NCI-H128 (cell line): Measurements from ENCODE around the gene CNTN4.
"Not testable (repeated sequence)": the region's sequence is repeated elsewhere in the genome, so short reads cannot be mapped to it uniquely, and the experiment has no call there.

Source experiments
- DNase-seq: peaks from one replicate; lab custom pipeline; 2025; ENCODE audit not compliant: unreplicated experiment; lab: John Stamatoyannopoulos, UW

The CNTN4 gene

DNA sequence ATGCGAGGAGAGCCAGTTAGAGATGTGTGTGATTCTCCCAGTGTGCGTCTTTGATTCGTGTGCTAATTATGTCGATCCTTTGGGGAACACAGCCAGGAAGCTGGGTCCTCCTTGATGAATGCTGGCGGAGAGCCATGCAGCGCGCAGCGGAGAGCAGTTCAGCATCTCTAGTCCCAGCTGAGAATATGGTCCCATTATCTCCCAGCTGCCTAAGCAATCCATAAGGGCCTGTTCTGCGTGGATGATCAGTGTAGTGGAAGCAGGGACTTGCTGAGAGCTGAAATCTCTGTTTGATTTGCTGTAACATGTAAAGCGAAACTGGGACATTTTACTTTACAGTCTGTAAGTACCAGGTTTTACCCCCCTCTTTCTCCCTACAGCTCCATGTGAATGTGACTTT, 412.7 kb downstream of the CNTN4 start:
- peak; percentile 82 for DNase-seq

DNA sequence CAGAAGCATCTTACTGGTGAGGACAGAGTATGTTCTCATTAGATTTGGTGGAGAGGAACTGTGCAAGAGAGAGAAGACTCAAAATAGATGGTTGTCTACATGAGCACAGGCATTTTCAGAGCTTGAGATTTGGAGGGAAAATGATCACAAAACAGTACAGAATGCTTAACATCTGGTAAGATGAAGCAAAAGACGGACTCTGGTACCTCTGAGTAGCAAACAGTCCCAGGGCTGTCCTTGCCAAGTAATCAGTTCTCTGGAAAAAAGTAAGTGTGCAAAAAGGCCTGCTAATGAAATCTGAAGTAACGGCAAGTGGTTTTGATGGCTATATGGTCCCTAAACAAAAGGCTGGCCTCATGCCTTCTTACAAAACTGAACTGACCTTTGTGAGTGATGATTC, 414.2 kb downstream of the CNTN4 start:
- no peak for DNase-seq

DNA sequence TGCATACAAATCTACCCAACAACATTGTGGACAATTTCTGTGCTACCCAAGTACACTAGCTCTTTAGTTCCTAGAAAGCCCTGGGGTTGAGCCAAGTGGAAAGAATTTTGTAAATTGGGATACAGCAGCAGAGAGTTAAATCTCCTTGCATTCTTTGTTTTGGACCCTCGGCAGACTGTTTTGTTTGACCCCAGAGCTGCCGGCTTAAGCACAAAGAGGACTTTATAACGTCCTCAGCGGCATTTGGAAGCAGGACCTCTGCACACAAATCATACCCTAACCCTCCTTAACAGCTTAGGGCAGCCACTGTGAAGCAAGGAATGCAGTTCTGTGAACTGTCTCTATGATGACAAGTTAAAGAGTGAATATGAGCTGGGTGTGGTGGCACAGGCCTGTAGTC, 415.3 kb downstream of the CNTN4 start:
- no peak for DNase-seq

DNA sequence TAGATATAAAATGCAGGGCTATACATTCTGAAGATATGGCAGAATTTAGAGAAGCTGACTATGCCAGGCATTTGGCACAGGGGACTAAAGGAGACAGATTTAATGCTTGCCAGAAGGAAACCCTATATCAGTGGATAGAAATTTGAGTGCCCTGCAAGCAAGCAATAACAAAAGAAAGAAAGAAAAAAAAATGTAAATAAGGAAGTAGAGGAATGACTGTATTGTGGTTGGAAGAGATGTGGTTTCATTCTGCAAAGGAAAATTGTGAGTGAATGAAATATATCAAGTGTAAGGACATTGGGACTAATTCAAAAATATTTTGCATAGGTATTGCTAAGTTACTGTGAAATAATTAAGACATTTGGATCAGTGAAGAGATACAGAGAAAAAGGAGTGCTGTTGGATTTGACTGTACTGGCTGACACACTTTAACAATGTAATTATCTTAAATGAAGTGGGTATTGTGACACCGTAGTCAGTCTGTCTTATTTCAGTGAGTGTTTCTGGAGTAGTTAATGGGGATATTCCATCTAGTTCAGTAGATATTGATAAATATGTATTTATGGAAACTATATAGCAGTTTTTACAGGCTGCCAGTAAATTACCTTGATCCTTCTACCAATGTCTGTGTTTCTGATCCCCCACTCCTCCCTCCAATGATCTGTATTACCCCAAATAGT, 418.2 kb downstream of the CNTN4 start:
- DNase-seq, result no peak

DNA sequence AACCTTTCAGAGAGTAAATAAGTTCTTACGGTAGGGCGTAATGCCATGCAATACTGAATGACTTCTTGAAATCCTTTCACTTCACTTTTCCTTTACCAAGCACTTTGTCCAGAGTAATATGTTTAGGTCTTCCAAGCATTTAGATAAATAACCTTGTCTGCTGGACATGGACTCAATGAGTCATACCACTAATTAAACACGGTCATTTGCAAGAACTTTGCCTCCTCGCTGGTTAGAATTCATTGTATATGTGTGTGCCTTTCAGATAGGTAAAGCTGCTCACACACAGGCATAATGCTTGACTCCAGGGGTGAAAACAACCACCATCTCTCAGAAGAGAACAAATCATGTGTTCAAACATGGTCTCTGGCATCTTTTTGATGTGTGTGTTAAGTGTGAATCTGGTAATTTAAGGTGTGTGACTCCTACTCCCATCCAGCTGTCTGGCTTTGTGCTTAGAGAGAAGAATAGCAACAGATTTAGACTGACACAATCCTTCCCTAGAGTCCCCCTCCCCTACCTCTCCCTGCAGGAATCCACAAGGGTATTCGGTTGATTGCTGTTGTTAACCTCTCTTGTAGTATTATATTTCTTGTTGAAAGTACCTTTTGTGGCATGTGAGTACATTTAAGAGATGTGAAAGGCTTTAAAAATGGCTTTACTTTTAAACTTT, 419.0 kb downstream of the CNTN4 start:
- no peak for DNase-seq

DNA sequence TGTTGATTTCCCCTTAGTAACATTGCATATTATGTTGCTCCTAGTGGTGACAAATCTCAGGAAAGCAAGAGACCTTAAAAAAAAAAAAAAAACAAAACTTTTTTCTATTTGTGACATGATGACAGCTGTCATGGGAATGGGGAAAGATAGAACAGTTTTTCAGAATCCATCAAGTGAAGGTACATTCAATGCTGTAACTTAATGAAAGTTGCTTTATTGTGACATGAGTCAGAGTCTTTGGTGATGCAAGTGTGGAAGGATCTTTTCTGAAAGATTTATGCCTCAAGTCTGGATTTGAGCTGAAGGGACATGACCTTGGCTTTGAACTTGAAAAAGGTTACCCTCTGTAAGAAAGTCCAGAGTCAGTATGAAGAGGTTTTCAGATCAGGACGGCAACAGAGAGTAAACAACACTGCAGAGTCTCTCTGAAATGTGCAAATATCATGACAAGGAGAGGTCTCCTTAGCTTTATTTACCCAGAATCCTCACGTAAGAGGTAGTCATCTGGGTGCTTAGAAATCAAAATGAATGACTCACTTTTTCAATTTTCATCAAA, 424.7 kb downstream of the CNTN4 start:
- DNase-seq, result no peak

DNA sequence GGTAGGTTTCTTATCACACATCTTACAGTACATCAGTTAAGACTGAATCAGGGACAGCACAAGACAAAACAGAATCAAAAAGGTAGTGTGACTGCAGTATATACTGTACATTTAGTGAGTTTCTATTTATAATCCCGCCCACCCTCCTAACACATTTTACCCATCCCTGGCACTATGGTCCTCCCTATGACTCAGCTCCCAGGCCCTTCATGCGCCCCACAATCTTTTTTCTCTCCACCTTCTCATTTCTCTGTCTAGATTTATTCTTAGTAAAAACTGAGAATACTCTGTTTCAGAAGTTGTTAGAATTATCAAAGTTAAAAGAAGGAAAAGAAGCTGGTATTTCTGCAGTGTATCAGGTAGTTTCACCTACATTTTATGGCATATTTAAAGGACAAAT, 427.3 kb downstream of the CNTN4 start:
- DNase-seq, result no peak

DNA sequence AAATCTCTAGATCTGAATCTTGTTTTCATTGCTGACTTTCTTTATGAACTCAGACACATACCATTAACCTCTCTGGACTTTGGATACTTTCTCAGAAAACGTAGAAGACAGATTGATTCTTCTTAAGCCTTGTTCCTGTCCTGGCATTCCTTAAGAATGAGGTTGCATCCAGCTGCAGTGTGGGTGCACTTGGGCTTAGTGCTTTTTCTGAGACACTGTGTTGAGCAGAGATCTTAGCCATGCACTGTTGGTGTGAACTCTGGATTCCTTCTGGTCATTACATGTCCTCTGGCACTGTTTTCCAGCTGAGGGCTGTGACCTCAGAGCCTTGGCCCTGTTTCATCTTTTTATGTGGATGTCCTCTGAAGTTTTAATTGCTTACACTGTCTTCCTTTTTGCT, 428.3 kb downstream of the CNTN4 start:
- DNase-seq, result no peak

DNA sequence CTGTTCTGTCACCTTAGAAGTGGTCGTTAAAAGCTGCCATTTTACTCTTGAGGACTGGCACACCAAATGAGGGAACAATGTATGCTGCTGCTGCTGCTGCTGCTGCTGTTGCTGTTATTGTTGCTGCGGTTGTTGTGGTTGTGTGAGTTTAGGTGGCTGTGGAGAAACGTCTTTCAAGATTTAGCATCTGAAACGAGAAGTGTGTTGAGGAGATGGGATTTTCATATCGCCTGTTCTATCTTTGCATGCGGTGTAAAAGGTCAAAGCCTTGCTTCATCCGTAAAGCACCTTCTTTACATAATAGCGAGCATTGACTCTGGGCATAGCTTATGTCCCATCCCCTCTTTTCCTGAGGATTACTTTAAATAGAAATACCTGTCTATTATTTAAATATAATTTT, 428.7 kb downstream of the CNTN4 start:
- DNase-seq, result not testable (repeated sequence)

DNA sequence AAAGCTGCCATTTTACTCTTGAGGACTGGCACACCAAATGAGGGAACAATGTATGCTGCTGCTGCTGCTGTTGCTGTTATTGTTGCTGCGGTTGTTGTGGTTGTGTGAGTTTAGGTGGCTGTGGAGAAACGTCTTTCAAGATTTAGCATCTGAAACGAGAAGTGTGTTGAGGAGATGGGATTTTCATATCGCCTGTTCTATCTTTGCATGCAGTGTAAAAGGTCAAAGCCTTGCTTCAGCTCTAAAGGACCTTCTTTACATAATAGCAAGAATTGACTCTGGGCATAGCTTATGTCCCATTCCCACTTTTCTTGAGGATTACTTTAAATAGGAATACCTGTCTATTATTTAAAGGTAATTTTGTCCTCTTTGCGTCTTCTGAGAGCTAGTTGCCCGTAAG, 436.1 kb downstream of the CNTN4 start:
- not testable (repeated sequence) for DNase-seq

DNA sequence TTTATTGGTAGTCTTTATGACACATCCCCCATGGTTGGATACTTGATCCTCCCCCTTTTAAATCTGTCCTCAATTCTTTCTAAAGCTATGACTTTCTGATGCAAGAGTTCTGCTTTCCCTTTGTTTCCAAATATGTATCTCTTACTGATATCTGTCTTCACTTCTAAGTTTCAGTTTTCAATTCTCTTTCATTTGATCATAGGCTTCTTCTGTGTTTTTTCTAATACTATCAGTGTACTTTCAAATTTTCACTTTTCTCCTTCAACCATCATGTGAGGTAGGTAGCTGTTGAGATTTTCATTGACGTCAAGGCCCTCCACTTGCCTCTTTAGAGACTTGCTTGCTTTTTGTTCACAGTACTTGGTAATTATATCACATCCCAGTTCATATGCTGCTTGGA, 436.5 kb downstream of the CNTN4 start:
- no peak for DNase-seq

DNA sequence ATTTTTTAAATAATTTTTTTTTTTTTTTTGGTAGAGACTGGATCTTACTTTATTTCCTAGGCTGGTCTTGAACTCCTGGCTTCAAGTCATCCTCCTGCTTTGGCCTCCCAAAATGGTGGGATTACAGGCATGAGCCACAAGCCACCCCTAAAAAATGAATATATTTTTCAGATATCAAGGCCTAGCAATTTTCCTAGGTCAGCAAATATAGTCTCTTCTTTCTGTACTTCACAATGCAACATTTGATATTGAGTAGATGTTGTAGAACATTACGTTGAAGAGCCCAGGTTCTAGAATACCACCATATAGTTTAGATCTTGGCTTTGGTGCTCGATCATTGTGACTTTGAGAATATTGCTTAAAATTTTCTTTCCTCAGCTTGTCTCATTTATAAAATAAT, 437.9 kb downstream of the CNTN4 start:
- DNase-seq, result no peak

DNA sequence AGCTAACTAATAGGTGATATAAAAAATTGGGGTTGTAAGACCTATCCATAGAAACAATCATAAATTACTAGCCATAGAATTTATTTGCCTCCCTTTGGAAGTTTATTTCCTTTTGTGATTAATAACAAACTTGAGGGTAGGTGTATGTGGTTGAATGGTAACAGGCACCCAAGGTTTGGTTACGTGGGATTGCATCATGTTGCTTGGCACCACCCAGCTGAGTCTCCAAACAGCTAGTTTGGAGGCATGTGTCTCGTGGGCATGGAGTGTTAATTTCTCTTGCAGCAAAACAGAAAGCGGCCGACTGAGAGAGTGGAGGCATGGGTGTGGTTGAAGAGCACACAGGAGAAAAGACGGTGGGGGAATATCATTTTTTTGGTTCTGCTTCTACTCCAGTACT, 441.4 kb downstream of the CNTN4 start:
- DNase-seq, result no peak

DNA sequence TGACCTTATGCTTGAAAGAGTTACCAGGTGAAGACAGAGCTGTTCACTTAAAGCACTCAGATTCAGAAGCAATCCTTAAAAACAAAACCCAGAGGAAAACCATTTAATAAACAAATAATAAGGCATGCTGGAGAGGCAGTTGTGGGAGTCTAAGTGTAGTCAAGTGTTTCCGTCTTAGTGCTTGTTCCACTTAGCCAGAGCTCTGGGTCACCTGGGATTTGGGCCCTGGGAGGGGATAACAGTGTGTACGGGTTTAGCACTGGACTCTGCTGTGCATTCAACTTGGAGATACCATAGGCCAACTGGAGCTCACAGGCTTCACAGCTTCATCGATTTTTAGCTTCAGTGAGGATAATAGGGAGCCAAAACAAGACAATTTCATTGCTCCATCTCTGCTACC, 444.6 kb downstream of the CNTN4 start:
- peak; percentile 20 for DNase-seq

DNA sequence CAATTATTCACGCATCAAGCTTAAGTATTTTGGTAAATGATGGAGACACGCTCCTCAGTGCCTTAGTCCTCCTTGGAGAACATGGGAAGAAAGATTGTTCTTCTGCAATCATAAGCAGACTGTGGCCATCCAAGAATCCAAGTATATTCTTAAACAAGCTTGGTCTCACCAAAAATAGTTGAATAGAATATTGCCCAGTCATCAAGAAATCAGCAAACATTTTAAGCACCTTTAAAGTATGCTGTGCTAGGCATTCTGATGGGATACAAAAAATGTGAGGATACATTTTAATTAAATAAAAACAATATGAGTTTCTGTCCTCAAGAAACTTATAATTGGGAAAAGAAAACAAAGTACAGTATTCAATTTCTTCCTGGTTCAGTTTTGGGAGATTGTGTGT, 445.5 kb downstream of the CNTN4 start:
- DNase-seq, result no peak

DNA sequence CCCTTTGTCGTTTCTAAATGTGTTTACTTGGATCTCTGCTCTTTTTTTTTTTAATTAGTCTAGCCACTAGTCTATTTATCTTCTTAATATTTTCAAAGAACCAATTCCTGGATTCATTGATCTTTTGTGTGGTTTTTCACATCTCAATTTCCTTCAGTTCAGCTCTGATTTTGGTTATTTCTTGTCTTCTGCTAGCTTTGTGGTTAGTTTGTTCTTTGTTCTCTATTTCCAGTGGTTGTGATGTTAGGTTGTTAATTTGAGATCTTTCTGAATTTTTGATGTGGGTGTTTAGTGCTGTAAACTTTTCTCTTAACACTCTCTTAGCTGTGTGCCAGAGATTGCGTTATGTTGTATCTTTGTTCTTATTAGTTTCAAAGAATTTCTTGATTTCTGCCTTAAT, 446.1 kb downstream of the CNTN4 start:
- DNase-seq, result no peak

DNA sequence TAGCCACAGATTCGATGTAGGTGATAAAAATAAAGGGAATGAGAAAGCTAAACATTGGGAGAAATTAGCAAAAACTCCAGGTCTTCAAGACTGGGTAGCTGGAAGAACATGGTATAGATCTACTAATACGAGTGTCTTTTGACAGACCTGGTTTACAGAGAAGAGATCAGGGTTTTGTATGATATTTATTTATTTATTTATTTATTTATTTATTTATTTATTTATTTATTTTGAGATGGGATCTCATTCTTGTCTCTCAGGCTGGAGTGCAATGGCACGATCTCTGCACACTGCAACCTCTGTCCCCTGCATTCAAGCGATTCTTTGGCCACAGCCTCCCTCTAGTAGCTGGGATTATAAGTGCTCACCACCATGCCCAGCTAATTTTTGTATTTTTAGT, 448.4 kb downstream of the CNTN4 start:
- DNase-seq, result no peak

DNA sequence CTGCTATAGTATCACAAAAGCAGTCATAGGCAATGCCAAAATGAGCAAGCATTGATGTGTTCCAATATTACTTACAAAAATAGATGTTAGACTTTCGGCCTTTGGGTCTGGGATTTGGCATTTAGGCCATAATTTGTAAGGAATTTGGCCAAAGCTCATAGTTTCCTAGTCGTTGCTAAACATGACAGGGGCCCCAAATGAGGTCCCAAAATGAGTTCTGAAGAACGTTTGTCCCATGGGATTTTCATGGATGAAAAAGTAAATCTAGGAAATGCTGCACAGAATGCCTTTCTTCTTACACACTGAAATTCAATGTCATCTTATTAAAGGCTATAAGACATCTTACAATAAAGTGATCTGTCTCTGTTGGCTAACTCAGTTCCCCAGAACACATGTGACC, 456.0 kb downstream of the CNTN4 start:
- DNase-seq, result no peak

DNA sequence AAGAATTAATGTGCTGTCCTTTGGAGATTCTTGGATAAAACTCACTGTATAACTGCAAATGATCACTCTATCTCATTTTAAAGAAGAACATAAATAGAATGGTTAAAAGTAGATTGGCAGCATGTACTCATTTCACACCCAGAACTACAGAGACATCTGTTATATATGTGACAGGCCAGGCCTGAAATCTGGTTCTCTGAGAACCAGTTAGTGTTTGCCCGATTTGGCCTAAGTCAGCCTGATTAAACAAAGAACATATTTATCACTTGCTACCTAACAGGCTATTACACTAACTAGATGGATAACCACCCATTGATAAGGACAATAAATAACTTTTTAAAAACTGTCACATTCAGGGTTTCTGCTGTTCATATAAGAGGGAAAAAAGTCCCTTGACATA, 460.1 kb downstream of the CNTN4 start:
- no peak for DNase-seq

DNA sequence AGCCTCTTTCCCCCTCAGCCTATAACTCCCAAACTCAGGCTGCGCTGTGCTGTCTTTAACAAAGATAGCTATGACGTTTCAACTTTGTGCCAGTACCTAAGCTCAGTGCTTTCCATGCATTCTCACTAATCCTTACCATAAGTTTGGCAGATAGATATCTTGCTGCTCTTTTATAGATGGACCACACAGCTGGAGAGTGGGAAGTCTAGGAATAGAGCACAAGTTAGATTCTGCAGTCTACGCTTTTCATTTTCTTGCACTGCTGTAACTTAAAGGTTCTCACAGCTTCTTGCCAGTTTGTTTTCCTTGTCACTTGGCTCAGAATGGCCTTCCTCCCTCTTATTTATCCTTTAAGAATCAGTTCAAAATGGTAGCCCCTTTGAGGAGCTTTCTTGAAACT, 468.8 kb downstream of the CNTN4 start:
- DNase-seq, result no peak

DNA sequence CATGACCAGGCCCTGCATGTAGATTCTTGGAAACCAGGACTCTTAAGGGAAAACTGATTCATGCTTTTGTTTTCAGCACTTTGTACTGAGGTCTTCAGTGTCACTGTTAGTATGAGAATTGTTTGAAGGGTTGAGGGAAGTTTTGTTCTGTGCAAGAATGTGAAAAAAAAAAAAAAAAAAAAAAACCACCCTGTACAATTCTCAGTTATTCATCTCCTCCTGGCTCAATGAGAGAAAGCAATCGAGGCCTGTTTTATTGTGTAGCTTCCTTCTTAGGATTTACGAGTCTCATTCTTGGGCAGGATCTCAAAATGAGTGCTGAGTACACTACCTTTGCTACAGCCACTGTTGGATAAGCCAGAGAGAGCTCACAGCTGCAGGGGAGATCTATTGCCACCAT, 469.5 kb downstream of the CNTN4 start:
- DNase-seq, result no peak

DNA sequence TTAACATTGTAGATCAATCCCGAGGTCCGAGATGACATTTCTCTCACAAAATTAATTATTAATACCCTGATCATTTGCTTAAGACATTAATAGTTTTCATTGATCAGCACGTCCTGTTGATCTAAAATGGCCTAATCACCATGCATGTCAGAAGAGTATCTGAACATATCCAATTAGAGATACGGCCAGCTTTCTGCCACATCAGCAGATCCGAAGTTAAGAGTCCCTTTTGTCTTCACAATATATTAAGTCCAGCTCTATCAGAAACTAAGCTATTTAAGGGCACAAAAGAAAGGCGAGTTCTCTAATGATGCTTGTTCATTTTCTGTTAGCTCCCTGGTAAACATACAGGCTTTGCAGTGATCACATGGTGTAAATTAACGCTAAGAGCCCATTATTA, 470.3 kb downstream of the CNTN4 start:
- no peak for DNase-seq

DNA sequence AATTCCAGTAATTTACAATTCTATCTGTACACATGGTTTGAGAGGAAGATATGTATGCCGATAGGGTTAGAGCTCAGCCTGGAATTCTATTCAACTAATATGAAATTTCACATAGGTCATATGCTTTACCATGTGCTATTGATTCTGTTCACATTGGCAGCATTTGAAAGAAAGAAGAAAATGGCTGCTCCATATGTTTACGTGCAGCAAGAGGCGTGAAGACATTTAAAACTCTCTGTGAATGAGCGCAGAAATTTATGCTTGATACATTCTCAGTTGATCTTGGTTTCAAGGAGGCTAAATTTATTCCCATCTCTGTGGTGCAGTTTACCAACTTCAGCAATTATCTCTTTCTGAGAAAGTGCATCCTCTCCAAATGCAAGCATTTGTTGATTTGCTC, 478.9 kb downstream of the CNTN4 start:
- DNase-seq, result no peak
